Mammary epithelial cell (primary cell): ENCODE results near the gene RTN1.

Source experiments
- EZH2 ChIP-seq: IDR thresholded peaks from 2 replicates; pipeline ENCODE4 v1.6.1; 2012; ENCODE audit warnings: low read length, inconsistent platforms, borderline replicate concordance
- TF ChIP-seq, protein P1 (sequence below), 2 donors: IDR thresholded peaks in 1 of 2; conservative IDR thresholded peaks in 1 of 2; 2 replicates each; pipeline ENCODE4 v1.5.1; 2011 to 2012; ENCODE audit warnings: inconsistent platforms in 2 of 2, low read length in 2 of 2, mild to moderate bottlenecking in 2 of 2, control low read depth in 1 of 2, low read depth in 1 of 2; ENCODE audit not compliant: insufficient read depth in 1 of 2; ENCODE audit errors: extremely low read depth in 1 of 2

DNA sequence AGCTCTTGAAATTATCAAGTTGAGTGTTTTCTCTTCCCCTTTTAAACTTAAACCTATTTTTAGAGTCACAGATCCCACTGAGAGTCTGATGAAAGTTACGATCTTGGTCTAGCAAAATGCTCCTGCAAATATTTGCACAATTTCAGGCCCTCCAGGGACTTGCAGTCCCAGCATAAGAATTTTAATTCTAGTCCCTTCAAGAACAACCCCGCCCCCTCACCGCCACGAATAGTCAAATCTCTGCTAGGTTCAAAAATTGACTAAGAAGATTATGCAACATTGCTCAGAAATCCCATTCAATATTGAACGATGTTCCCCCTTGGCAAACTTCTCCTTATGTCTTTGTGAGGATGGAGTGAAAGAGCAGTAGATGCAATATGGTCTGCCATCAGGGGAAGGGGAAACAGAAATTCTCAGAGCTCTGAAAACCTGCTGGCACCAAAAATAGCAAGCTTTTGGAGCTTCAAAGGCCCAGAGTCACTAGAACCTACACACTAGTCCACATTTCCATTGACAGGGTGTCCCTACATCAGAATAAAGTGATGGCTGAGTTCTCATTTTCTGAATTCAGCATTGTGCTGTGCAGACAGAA, 166.4 kb downstream of the RTN1 start:
- TF ChIP-seq, protein P1, sequence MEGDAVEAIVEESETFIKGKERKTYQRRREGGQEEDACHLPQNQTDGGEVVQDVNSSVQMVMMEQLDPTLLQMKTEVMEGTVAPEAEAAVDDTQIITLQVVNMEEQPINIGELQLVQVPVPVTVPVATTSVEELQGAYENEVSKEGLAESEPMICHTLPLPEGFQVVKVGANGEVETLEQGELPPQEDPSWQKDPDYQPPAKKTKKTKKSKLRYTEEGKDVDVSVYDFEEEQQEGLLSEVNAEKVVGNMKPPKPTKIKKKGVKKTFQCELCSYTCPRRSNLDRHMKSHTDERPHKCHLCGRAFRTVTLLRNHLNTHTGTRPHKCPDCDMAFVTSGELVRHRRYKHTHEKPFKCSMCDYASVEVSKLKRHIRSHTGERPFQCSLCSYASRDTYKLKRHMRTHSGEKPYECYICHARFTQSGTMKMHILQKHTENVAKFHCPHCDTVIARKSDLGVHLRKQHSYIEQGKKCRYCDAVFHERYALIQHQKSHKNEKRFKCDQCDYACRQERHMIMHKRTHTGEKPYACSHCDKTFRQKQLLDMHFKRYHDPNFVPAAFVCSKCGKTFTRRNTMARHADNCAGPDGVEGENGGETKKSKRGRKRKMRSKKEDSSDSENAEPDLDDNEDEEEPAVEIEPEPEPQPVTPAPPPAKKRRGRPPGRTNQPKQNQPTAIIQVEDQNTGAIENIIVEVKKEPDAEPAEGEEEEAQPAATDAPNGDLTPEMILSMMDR (conservative IDR thresholded peaks at IDR 0.05 in 1 of 2, IDR thresholded peaks at IDR 0.05 in 1 of 2; ENCODE audit: extremely low read depth in 1 of 2, insufficient read depth in 1 of 2, low read depth in 1 of 2, low read length in 2 of 2): no peak
- TF ChIP-seq EZH2: no peak
